LNCaP clone FGC (cell line): ENCODE data around the gene LTA.

ENCODE experiments used
- DNase-seq: peaks from one replicate; pipeline ENCODE4 v3.0.0-alpha.2; 2011; ENCODE audit warnings: low read depth
- H3K4me3 ChIP-seq: 2 replicates; pipeline ENCODE4 v1.5.1; 2011; ENCODE audit warnings: mild to moderate bottlenecking, low read depth, low read length, control low read depth
- CTCF ChIP-seq: IDR thresholded peaks from 2 replicates; pipeline ENCODE4 v1.5.1; 2012; ENCODE audit warnings: mild to moderate bottlenecking; ENCODE audit not compliant: control insufficient read depth, insufficient read depth; ENCODE audit errors: extremely low read depth

LTA gene

GRCh38 chr6:31592396-31592771 is 20.3 kb downstream of the LTA start:
- TF ChIP-seq CTCF: no peak
- DNase-seq: no peak
- H3K4me3 ChIP-seq: no peak overlapping the region

GRCh38 chr6:31597006-31597405 is 24.9 kb downstream of the LTA start:
- peak; percentile 13; the same call in 1 of the 2 replicates for TF ChIP-seq CTCF
- DNase-seq: no peak
- no peak overlapping the region for H3K4me3 ChIP-seq

GRCh38 chr6:31607317-31607716 is 35.2 kb downstream of the LTA start:
- no peak overlapping the region for H3K4me3 ChIP-seq
- no peak for DNase-seq
- TF ChIP-seq CTCF: no peak

GRCh38 chr6:31609519-31610406 is 37.7 kb downstream of the LTA start:
- TF ChIP-seq CTCF: no peak
- H3K4me3 ChIP-seq: no peak overlapping the region
- DNase-seq: no peak

GRCh38 chr6:31610968-31611367 is 38.9 kb downstream of the LTA start:
- DNase-seq: no peak

GRCh38 chr6:31614075-31614619 is 42.1 kb downstream of the LTA start:
- no peak for DNase-seq
- no peak for TF ChIP-seq CTCF
- no peak overlapping the region for H3K4me3 ChIP-seq

More at GRCh38 chr6:31610968-31611367, 38.9 kb downstream of the LTA start:
- no peak overlapping the region for H3K4me3 ChIP-seq
- TF ChIP-seq CTCF: no peak
